Sigmoid colon (tissue), 4 donors: Measurements from ENCODE around the gene CENPP.

Source experiments
- POLR2A ChIP-seq, 2 donors: fragments of 450-650 bp; IDR thresholded peaks; one replicate each; pipeline ENCODE4 v1.6.1; 2016; ENCODE audit warnings: antibody characterized with exemption in 2 of 2, mild to moderate bottlenecking in 2 of 2, moderate library complexity in 2 of 2
- POLR2AphosphoS5 ChIP-seq, 4 donors: sonication (generic); formaldehyde crosslinking; IDR thresholded peaks; one replicate each; pipeline ENCODE4 v1.6.1; 2017; ENCODE audit warnings: antibody characterized with exemption in 4 of 4
- TF ChIP-seq, protein P1 (sequence below), 4 experiments: fragments of 450-650 bp in 3 of 4; fragments of 200-600 bp in 1 of 4; IDR thresholded peaks; one replicate each; pipeline ENCODE4 v1.5.1; 2016 to 2019; ENCODE audit warnings: antibody characterized with exemption in 4 of 4, mild to moderate bottlenecking in 3 of 4, moderate library complexity in 2 of 4

DNA sequence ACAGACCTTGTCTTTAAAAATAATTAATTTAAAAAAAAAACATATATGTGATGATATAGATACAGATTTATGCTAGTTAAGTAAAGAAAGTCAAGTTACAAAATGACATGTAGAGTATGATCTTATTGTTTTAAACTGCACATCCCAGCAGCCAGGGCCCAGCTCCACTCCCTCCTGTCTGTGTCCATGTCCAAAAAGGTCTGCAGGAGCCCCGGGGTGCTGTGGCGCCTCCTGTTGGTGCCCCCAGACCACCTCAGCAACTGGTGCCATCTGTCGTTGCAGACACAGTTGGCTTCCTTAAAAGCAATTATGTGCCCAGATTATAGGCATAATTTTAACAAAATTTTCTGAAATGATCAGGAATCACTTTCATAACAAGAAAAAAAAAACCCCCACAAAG lies 310.9 kb downstream of the CENPP start:
- TF ChIP-seq, protein P1, sequence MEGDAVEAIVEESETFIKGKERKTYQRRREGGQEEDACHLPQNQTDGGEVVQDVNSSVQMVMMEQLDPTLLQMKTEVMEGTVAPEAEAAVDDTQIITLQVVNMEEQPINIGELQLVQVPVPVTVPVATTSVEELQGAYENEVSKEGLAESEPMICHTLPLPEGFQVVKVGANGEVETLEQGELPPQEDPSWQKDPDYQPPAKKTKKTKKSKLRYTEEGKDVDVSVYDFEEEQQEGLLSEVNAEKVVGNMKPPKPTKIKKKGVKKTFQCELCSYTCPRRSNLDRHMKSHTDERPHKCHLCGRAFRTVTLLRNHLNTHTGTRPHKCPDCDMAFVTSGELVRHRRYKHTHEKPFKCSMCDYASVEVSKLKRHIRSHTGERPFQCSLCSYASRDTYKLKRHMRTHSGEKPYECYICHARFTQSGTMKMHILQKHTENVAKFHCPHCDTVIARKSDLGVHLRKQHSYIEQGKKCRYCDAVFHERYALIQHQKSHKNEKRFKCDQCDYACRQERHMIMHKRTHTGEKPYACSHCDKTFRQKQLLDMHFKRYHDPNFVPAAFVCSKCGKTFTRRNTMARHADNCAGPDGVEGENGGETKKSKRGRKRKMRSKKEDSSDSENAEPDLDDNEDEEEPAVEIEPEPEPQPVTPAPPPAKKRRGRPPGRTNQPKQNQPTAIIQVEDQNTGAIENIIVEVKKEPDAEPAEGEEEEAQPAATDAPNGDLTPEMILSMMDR (IDR thresholded peaks at IDR 0.05) = no peak
- TF ChIP-seq POLR2A (IDR thresholded peaks at IDR 0.05) (no peak), POLR2AphosphoS5 (IDR thresholded peaks at IDR 0.05) (no peak)
